B cell (primary cell): ENCODE results near the gene ACAP3.

Experiments used
- EZH2 ChIP-seq: IDR thresholded peaks from 2 replicates; pipeline ENCODE4 v1.6.1; 2012; ENCODE audit warnings: borderline replicate concordance, low read depth, mild to moderate bottlenecking, moderate library complexity, low read length; ENCODE audit not compliant: insufficient read depth, poor library complexity, severe bottlenecking
- TF ChIP-seq, protein P1 (sequence below): fragments of 200-600 bp; IDR thresholded peaks from one replicate; pipeline ENCODE4 v1.8.0; 2022; ENCODE audit warnings: antibody characterized with exemption, mild to moderate bottlenecking

DNA sequence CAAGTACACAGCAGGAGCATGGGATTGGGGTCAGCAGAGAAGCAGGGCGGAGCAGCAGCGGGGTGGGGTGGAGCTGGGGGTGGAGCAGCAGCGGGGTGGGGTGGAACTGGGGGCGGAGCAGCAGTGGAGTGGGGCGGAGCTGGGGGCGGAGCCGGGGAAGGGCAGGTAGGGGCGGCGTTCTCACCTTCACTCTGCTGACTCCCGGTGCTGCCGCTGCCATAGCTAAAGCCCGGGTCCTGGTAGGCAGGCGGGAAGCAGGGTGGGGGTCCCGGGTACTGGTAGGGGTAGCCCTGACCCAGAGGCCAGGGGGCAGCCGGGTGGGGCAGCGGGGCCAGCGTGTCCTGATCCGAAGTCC lies 30.0 kb upstream of the ACAP3 start:
- TF ChIP-seq EZH2 = no peak
- TF ChIP-seq, protein P1, sequence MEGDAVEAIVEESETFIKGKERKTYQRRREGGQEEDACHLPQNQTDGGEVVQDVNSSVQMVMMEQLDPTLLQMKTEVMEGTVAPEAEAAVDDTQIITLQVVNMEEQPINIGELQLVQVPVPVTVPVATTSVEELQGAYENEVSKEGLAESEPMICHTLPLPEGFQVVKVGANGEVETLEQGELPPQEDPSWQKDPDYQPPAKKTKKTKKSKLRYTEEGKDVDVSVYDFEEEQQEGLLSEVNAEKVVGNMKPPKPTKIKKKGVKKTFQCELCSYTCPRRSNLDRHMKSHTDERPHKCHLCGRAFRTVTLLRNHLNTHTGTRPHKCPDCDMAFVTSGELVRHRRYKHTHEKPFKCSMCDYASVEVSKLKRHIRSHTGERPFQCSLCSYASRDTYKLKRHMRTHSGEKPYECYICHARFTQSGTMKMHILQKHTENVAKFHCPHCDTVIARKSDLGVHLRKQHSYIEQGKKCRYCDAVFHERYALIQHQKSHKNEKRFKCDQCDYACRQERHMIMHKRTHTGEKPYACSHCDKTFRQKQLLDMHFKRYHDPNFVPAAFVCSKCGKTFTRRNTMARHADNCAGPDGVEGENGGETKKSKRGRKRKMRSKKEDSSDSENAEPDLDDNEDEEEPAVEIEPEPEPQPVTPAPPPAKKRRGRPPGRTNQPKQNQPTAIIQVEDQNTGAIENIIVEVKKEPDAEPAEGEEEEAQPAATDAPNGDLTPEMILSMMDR = no peak
